ENCODE data around the gene CA10.

Gene CA10

DNA sequence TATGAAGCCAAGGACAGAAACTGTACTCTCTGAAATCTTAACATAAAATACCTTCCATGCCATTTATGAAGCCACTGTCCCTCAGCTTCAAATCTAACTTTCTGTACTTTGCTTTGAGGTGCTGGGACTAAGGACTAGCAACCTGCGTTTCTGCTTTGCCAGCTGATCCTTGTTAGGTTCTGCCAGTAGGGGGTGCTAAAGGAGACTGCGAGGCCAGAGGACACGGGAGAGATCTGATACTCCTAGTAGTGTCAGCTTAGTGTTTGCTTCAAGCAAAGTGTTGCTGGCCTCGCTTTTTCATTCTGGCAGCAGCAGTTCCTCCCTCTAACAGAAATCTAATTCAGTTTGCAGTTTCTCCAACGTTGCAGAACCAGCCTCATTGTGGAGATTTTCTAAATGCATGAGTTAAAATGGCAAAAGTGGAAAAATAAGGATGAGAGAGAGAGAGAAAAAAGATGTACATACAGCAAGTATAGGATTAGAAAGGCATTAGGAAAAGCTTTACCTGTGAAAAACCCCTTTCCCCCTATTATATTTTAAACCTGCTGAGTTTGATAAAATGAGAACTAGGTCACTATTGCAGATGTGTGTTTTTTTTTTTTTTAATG is 297.5 kb downstream of the CA10 start:
- peak; percentile 54 for DNase-seq (ENCODE audit: low read depth)

DNA sequence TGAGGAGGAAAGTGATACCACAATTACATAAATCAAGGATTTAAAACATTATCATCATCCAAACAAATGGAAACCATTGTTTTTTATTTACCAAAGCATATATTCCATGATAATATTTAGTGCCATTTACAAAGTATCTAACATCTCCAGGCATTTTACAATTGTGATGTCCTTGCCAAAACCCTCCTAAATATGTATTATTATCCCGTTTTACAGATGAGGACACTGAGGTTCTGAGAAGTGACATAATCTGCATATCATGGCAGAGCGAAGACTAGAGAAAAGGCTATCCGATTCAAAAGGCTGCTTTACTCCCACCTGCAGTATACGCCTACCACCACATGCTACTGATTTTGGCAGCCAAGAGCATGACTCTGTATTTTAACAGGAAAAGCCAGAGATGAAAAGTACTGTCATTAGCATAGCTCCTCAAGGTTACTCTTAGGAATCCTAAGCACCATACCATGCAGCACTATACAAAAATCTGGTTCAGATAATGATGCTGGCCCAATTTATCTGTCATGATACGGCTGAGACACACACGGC is 301.4 kb downstream of the CA10 start:
- DNase-seq (ENCODE audit: low read depth), result peak; percentile 5

DNA sequence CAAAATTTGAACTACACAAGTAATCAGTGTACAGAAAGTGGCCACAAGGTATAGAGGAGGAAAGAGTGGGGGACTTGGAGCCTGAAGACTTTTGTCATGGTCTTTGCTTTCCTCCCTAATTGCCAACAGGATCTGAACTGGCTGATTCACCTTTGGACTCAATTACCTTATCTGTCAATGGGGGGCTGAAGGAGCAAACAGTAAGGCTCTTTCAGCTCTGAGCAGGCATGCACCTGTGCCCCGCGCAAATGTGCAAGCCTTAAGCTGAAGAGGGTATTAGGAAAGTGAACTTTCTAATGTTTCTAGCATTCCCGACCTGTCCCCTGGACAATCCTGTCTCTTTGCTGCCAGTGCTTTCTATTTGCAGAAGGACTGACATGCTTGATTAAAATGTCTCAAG is 302.7 kb downstream of the CA10 start:
- DNase-seq (ENCODE audit: low read depth), result no peak

DNA sequence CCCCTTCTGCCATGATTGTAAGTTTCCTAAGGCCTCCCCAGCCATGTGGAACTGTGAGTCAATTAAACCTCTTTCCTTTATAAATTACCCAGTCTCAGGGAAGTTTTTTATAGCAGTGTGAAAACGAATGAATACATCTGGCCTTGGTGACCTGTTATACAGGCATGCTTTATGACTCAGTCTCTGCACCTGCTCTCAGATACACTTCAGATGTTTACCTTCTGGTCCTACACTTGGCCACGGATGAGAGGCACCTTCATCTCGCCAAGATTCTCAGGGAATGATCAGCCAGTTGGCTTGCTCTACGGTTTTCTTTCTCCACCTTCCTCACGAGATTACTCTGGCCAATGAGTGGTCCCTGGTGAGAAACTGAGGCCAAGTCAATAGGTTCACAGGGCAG is 304.7 kb downstream of the CA10 start:
- DNase-seq (ENCODE audit: low read depth), result no peak

DNA sequence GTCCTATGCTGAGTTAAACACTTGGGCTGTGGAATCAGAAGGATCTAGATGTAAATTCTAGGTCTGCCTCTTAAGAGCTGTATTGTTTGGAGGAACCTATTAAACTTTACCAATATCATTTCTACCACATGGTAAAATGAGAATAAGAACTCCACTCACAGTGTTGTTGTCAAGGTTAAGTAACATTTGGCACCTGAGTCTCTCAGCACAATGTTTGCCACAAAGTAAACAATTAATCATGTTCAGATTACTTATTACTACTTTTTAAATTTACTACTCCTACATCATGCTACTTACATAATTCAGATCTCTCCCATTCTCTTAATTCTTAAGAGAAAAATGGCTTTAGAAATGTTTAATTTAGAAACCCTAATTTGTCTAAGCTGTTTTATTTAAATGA is 305.9 kb downstream of the CA10 start:
- no peak for DNase-seq (ENCODE audit: low read depth)

DNA sequence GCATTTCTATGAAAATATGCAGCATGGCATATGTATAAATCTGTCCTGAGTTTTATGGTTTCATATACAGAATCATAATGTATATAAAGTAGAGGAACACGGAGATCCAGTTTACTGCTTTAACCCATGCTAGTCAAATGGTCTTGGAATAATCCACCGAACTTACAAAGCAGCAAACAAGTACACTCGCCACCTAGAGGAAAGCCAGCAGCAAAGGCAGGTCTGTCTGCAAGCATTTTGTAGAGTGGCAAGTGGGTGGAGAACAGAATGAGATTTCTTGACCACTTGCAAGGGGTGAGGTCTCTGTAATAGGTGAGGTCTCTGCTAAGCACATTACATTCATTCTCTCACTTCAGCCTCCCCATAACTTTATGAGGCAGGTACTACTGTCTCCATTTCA is 308.3 kb downstream of the CA10 start:
- DNase-seq (ENCODE audit: low read depth), result peak; percentile 1

DNA sequence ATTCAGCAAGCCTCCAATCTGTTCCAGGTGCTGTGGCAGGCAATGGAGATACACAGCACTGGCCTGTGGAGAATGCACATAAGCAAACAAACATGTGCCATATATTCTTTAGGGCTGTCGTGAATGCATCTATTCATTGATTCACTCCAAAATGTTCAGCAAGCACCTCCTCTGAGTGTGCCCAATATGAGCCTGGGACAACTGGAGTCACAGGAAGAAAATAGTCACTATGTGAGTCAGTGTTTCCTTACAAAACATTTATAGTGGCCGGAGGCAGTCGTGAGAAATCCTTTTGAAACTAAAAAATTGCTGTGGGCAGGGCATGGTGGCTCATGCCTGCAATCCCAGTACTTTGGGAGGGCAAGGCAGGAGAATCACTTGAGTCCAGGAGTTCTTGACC is 310.1 kb downstream of the CA10 start:
- peak; percentile 27 for DNase-seq (ENCODE audit: low read depth)

DNA sequence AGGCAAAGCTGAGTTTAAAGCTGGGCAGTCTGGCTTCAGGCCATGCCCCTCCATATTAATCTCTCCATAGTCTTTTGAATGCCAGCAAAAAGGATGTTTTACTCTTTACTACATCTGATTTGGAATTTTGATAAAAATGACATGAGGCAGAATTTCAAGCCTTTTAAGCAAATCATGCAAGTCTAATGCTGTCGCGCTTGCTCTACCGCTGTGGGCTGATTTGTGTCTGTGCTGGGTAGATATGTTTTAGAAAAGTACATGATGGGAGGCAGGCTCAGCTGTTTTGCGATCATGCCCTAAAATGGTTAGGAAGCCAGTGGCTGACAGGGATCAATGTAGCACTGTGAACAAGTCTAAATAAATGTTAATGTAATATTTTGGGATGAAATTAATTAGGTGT is 311.9 kb downstream of the CA10 start:
- no peak for DNase-seq (ENCODE audit: low read depth)

DNA sequence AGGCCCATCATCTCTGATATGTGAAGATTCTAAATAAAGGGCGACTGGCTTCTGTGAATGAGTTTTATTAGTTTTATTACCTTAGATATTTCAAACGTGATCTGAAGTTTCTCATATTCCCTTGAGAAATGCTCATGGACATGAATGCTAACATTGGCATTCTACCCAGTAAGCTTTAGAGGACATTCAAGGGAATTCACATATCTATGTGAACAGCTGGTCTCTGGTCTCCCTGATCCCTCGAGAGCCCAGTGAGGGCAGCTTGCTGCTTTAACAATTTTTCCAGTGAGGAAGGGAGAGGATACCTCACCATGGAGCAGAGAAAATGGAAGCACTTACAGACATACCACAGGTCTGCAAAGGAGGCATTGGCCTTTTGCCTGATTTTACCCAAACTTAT is 312.7 kb downstream of the CA10 start:
- DNase-seq (ENCODE audit: low read depth), result no peak

DNA sequence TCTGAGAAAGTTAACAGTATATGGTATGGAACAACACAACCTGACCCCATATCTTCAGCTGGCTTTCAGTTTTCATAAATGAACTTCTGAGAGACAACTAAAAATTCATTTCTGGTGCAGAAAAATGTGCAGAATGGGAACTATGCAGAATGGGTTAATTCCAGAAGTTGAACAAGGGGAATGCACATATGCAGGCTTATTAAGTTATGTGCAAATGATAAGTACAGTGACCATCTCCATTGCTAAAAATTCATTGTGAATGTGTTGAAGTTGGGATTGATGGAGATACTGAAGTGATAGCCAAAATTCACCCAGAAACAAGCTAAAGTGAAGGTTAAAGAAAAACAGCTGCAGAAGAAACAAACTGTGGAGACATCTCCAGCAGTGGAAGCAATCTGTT is 315.8 kb downstream of the CA10 start:
- DNase-seq (ENCODE audit: low read depth), result no peak

DNA sequence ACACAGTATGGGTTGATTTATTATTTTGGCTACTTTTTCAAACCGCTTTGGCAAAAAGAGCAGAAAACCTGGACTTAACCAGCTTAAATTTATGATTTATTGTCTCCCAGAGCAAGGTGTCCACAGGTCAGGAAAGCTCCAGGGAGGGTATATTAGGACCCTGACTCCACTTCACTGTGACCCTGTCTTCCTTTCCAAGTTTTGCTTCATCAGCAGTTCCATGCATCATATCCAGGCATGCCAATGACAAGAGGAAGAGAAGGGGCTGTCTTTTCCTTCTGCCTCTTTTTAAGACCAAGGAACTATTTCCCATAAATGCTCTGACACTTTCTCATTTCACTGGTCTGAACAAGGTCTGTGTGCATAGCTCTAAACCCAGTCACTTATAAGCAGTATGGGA is 316.8 kb downstream of the CA10 start:
- DNase-seq (ENCODE audit: low read depth), result no peak

DNA sequence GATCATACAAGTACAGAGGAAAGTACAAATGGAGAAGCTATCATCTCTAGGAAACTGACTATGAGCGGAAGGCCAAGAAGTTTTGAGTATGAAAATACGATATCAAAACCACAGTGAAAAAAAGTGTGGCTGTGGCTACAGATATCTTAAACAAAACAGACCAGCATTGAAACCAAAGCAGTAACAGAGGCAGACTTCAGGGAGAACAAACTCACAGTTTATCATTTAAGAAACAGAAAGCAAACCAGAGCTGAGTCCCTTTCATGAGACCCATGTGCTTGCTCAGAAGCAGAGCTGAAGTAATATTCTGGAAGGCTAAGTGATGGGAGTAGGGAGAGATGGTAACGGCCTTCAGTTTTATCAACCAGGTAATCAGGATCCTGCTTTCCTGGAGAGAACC is 317.8 kb downstream of the CA10 start:
- no peak for DNase-seq (ENCODE audit: low read depth)

DNA sequence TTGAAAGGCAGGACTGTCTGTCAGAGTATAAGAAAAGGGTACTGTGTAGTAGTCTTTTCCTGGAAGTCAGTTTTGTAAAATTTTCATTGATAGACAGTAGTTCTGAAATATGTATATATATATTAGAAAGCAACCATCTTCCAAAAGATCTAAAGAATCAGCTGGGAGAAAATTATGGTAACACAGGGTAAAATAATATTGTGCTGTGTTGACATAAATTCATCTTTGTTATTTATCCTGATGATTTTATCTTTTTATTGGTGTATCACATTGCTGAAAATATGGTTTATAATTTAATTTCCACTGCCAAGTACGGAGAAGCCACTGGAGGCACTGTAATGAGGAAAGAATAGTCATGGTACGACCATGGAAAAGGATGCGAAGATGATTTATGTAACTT is 324.9 kb downstream of the CA10 start:
- DNase-seq (ENCODE audit: low read depth), result no peak

DNA sequence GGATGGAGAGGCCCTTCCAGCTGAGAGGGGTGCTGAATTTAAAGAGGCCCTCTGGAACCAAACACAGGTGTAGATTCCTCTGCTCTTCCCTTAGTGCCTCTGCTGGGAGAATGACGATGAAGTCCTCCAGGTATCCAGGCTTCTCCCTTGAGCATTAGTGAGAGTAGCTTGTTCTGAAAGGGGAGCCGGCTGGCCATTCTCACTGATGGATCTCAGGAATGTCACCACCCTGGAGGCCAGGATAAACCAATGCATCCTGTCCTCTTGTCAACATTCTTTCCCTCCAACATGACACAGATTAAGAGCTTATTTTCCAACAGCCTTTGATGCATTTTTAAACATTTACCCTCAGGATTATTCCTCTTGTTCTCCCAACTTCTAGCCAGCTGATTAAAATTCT is 325.5 kb downstream of the CA10 start:
- no peak for DNase-seq (ENCODE audit: low read depth)

DNA sequence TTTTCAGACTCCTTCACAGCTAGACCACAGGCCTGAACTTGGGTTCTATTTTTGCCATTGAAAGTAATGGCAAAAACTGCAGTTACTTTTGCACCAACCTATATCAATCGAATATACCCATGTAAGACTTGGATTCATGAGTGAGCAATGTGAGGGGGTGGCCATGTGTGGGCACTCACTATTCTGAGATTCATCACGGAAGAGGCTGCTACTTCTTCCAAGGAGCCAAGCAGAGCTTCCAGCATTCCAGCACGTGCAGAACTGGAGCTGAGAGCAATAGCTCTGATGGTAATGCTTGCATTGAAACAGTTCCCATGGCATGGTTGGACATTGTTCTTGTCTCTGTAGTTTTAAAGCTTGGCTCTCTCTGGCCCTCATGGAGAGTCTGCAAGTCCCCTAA is 327.6 kb downstream of the CA10 start:
- DNase-seq (ENCODE audit: low read depth), result no peak

DNA sequence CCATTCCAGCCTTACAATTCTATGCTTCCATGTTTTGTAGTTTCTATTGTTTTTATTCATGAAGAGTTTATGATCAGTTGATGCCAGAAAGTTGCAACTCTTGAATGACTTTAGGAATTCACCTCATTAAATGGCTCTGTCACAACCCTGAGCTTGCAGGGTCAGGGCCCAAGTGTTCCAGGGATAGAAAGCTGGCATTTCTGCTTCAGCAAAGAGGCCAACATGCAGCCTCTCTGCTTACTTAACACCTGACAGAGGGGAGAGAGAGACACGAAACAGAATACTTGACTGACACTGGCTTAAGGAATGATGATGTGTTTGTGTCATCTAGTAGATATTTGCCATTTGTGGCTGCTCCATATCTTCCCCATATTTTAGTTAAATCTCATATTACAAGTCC is 328.1 kb downstream of the CA10 start:
- no peak for DNase-seq (ENCODE audit: low read depth)

DNA sequence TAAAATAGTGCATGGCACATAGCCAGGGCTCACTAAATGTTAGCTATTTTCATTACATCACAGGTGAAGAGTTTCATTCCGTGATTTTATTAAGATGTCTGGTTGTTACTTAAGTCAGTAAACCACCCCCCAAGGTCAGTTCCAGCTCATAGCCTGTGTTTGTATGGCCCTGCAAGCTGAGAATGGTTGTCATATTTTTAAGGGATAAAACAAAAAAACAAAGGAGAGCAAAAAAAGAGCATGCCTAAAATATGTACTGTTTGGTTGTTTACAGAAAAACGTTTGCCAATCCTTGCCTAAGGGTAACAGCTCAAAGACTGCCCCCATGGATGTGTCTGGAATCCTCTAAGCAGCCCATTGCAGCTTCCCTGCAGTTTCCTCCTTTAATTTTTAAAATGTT is 329.6 kb downstream of the CA10 start:
- DNase-seq (ENCODE audit: low read depth), result no peak

DNA sequence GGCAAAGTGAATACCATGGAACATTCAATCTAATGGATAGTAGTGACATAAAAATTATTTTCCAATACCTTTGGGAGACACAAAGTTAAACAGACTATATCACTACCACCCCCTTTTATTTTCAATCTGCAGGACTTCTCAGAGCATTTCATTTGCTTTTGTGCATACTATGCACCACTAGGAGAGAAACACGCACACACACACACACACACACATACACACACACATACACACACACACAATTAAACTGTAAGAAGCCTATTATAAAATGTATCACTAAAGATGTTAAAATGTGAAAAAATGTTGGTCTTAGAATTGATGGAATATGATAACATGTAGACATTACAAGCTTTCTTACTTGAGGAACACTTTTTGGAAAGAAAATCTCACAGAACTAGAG is 331.4 kb downstream of the CA10 start:
- DNase-seq (ENCODE audit: low read depth), result no peak

DNA sequence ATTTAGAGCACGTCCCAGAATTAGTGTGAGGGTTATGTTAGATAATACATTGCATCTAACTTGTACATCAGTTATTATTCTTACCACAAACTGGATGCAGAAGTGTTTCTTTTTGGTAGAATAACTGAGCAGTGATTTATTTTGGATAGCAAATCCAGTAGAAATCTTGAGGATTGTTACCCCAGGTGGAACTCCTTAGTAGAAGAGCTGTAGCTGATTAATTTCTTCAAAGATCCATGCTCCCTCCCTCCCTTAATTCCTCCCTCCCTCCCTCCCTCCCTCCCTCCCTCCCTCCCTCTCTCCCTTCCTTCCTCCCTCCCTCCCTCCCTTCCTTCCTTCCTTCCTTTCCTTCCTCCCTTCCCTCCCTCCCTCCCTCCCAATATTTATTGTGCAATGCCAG is 337.7 kb downstream of the CA10 start:
- no peak for DNase-seq (ENCODE audit: low read depth)

DNA sequence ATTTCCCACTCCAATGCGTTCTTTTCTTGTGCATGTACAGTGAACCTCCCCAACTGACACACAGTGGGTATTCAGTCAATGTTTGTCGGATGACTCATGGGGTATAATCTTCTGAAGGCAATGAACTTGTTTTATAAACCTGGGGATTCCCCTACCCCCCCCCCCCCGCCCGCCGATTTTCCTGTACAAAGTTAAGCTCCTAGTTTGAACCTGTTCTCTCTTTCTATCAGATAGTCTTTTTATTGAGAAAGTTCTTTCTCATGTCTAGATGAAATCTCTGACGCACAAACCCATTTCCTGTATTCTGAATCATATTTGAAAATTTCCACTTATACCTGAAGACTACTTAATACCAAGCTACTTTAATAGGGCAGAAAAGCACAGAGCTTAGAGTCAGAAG is 338.3 kb downstream of the CA10 start:
- DNase-seq (ENCODE audit: low read depth), result no peak

DNA sequence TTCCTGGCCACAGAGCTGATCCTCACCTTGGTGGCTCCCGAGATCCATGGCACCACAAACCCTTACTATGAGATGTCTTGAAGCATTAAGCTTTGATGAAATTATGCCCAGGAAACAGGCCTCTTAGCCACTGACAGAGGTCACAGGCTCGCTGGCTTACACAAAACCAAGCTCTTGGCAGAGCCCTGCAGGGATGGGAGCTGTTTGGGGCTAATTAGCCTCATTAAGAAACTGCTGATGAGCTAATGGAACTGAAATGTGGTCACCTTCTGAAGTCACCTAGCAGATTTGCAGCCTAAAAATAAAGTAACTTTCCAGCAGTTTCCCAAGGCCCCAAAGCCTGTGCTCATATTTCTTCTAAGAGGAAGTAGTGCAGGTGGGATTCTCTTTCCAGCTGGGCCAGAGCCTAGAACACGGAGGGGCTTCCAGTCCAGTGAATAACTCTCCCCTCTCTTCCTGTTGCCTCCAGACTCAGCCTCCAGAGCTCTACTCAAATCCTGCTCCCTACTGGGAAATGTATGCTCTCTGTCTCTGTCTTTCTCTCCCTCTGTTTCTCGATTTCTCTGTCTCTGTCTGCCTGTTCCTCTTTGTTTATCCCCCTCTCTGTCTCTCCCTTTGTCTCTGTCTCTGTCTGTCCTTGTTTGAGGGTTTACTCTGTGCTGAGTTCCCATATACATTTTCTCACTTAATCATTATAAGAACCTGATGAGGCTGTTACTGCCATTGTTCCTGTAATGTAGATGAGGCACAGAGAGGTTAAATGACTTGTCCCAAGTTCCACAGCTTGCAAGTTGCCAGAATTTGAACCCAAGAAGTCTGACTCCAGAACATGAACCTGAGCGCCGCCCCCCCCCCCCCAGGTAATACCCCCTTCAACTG is 338.9 kb downstream of the CA10 start:
- no peak for DNase-seq (ENCODE audit: low read depth)

DNA sequence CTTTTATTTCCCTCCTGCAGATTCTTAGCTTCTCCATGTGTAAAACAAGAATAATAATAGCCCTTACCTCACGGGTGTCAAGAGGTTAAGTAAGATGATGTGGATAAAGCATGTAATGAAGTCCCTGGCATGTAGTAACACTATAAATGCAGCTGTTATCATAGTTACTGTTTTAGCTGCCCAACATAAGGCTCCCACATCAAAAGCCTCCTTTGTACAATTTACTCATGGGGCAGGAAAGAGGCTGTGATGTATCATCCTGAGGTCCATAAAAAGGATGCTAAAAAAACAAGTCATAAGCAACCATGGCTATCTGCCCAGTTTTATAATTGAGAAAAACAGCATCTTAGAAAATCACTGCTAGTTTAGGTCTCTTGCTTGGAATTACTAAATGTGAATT is 339.7 kb downstream of the CA10 start:
- no peak for DNase-seq (ENCODE audit: low read depth)

DNA sequence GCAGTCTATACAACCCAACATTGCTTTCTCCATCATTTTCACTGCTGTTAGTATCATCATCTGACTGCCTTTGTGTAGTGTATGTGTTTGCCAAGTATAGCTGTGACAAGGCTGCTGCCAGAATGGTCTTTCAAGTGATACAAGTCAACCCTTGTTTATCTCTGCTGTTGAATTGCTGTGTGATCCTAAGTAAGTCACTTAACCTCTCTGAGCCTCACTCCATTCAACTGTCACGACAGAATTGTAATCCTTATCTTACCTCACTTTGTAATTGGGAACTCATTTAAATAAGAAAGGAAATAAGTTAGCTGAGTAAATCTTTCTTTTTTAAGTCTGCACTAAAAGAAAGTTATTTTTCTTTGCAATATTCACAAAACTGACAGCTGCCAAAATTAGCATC is 340.6 kb downstream of the CA10 start:
- DNase-seq (ENCODE audit: low read depth), result no peak

DNA sequence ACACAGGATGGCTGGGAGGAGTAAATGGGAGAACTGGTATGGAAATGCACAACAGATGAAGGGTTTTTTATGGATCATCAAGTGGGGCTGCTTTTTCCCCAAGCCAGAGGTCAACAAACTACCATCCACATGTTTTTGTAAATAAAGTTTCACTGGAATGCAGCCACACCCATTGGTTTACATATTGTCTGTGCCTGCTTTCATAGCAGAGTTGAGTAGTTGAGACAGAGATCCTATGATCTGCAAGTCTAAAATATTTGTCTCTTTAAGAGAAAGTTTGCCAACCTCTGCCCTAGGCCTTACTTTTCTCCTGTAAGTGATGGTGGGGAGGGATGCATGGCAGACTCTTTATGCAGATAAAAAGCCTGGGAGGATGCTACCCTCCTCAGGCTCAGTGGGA is 341.4 kb downstream of the CA10 start:
- no peak for DNase-seq (ENCODE audit: low read depth)
